ENCODE results near the gene AREL1. TPM values are rescaled to one million over a fixed set of nuclear protein-coding genes. Genes with fewer than 3 reads are reported as not detected.

The AREL1 gene
- total RNA-seq, 1 experiment from 2014 or later: 34.2 TPM

- no peaks in the 10 kb centered on the region for H3K9me3 Mint-ChIP-seq
- no peak for DNase-seq
- no peak overlapping the region for H4K91ac ChIP-seq (ENCODE audit: insufficient read length, low read depth, low read length)
- H4K8ac ChIP-seq (replicated peaks; ENCODE audit: insufficient read length, low read depth, low read length): no peak overlapping the region
- H3K14ac ChIP-seq (ENCODE audit: insufficient read depth, low read length): no peak overlapping the region
- H3K4ac ChIP-seq (ENCODE audit: low read depth, low read length): no peak overlapping the region
- H2AK5ac ChIP-seq (ENCODE audit: insufficient read length, low read length): no peak overlapping the region
- no peak overlapping the region for H2BK5ac ChIP-seq (ENCODE audit: insufficient read length, low read length)
- H3K18ac ChIP-seq (ENCODE audit: insufficient read length, low read depth, low read length): no peak overlapping the region
- H3K9me3 ChIP-seq (ENCODE audit: control insufficient read depth, low read depth, low read length): no peaks in the 10 kb centered on the region
- H3K79me2 ChIP-seq (ENCODE audit: insufficient read depth, low read length): no peaks in the 10 kb centered on the region
- no peak overlapping the region for H3K27ac ChIP-seq (ENCODE audit: insufficient read length, low read depth, low read length)
- peaks cover 37 to 57% of the 10 kb centered on the region in 2 experiments for H3K4me1 Mint-ChIP-seq
- H3K56ac ChIP-seq (ENCODE audit: insufficient read length, low read depth, low read length): no peak overlapping the region
- no peak overlapping the region for H3K9ac ChIP-seq (ENCODE audit: extremely low read depth, insufficient read length, low read length)
- no peak overlapping the region for H3K23ac ChIP-seq (ENCODE audit: insufficient read length, low read depth, low read length)
- H3K27me3 Mint-ChIP-seq (ENCODE audit: low read depth): no peaks in the 10 kb centered on the region; the same call in 1 of the 2 replicates
- no peak for TF ChIP-seq CTCF (conservative IDR thresholded peaks at IDR 0.05)
- H3K27me3 ChIP-seq (ENCODE audit: insufficient read depth, low read length): no peaks in the 10 kb centered on the region
- no peaks in the 10 kb centered on the region for H4K20me1 ChIP-seq (ENCODE audit: control insufficient read depth, insufficient read depth, insufficient read length)
- no peak overlapping the region for H2BK20ac ChIP-seq (ENCODE audit: low read depth, low read length, poor library complexity, severe bottlenecking)
- no peak overlapping the region for H3K4me2 ChIP-seq (ENCODE audit: insufficient read depth, insufficient read length, low read length)
- H2BK12ac ChIP-seq (ENCODE audit: insufficient read length, low read depth, low read length): no peak overlapping the region
- no CpG with 5 or more reads among the region's 1 CpG for WGBS (ENCODE audit: extremely low coverage, insufficient read length, low lambda C conversion rate)
- H3K23me2 ChIP-seq (ENCODE audit: insufficient read length, low read depth, low read length, poor library complexity, severe bottlenecking): no peaks in the 10 kb centered on the region
- no peak overlapping the region for H3T11ph ChIP-seq (ENCODE audit: low read length)
- no peaks in the 10 kb centered on the region for H3K79me1 ChIP-seq (ENCODE audit: insufficient read depth, low read depth, low read length, poor library complexity, severe bottlenecking)
- no peak overlapping the region for H3K4me3 Mint-ChIP-seq
- no peak overlapping the region for H2BK15ac ChIP-seq (ENCODE audit: low read depth, low read length)
- no peak overlapping the region; a peak in 2 of 7 replicates for H3K27ac Mint-ChIP-seq
- no peak overlapping the region for H4K5ac ChIP-seq (ENCODE audit: insufficient read length, low read depth, low read length)
- no peaks in the 10 kb centered on the region for H3K36me3 Mint-ChIP-seq (ENCODE audit: insufficient read depth in 1 of 3, low read depth in 3 of 3)
- H3K4me1 ChIP-seq (ENCODE audit: insufficient read depth, low read length): no peaks in the 10 kb centered on the region
- no peak overlapping the region for H2BK120ac ChIP-seq (ENCODE audit: low read depth, low read length, poor library complexity, severe bottlenecking)
- no peak overlapping the region for H2AFZ ChIP-seq (ENCODE audit: low read length)
Observed at GRCh38 chr14:74634481-74634880, 78.4 kb downstream of the AREL1 start.
